HG02571 (cell line): ENCODE data around the gene C18orf63.
"Not testable (repeated sequence)": the region's sequence is repeated elsewhere in the genome, so short reads cannot be mapped to it uniquely, and the experiment has no call there.

Experiments used
- ATAC-seq: cut with Tn5 transposase; IDR thresholded peaks from one replicate; pipeline ENCODE4 v1.9.1; 2021; ENCODE audit warnings: mild to moderate bottlenecking, moderate library complexity; ENCODE audit not compliant: unreplicated experiment

The C18orf63 gene

DNA sequence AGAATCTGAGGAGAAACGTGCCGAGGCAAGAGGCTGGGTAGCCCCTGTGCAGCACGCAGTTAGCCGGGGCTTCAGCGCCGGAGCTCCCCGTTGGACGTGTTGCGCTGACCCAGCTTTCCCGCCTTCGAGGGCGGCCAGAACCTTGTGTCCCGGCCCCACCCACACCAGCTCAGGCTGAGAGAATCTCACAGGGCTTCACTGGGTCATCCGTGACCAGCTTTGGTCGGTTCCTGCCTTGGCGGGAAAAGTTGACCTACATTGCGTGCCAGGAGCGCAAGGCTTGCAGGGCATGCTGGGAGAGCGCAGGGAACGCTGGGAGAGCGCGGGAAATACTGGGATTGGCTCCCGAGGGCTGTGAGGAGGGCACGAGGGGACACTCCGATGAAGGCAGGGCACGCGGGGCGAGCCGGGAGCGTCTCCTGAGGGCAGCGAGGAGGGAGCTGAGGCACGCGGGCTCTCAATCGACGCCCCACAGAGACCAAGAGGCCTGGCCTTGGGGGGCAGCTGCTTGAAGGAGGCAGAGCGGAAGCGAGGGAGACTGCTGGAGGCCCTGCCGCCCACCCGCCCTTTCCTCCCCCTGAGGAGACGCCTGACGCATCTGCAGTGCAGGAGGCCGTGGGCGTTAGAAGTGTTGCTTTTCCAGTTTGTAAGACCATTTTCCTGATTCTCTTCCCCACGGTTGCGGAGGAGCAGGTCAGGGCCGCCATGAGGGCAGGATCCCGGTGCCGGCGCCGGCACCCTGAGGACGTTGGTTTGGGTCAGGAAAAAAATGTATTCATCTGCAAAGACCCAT lies at the start of gene C18orf63:
Gene C18orf63, plus strand, starts transcription at position 376 of the 793 bp plus-strand sequence. CDS start 2,027 bp downstream, outside the sequence.
- ATAC-seq = no peak

DNA sequence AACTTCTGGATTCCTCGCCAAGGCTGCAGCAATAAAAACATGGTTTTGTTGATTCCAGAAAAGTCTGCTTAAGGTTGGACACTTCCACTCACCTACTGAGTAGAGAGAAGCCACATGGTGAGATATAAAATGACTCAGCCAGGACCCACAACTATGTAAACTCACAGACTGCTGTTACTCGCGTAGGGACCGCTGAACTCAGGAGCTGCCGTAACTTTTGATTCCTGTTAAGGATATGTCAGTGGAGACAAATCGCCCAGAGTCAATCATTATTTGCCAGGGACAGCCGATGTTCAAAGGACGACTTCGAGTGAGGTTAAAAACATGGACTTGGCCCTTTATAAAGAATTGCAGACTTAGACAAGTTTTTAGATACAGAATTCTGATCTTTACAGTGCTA lies 49.5 kb upstream of the C18orf63 start:
- ATAC-seq = no peak

DNA sequence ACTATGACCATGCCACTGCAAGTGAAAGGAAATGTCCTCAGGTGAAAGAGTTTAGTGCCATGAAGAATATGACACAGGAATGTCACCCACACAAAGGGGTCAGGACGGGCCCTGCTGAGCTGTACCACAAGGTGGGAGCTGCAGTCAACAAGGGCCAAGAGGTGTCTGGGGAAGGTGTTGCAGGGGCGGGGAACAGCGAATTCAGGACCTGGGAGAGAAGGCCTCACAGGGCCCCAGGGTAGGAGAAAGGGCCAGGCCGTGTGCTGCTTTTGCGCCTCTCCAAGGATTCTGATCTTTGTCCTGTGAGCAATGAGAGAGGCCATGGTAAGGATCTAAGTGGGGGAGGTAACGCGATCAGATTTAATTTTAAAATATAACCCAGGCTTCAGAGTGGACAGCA lies 47.5 kb upstream of the C18orf63 start:
- ATAC-seq = no peak

DNA sequence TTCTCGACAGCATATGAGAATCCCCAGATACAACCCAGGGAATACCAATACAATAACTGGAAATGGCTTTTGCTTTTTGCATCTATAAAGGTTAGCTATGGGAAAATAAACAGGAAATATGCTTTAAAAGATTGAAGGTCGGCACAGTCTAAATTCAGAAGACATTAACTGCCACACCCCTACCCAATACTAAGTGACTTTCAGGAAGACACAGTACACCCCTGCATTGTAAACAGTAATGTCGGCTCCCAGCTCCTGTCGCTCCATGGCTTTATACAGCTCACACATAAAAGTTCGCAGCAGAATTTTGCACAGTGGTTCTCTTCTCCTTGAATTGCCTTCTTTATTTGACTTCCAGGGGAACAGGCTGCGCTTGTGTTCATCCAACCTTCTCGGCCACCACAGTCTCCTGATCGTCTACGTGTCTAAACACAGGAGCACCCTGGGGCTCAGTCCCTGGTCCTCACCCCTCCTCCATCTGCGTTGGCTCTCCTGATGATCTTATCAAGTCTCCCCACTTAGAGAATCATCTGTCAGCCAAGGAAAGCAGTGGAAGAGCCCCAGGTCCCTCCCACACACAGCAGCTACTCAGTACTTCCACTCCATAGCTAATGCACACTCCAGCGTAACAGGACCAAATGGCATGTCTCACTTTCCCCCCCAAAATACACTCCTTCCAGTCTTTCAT lies 46.6 kb upstream of the C18orf63 start:
- ATAC-seq = no peak

DNA sequence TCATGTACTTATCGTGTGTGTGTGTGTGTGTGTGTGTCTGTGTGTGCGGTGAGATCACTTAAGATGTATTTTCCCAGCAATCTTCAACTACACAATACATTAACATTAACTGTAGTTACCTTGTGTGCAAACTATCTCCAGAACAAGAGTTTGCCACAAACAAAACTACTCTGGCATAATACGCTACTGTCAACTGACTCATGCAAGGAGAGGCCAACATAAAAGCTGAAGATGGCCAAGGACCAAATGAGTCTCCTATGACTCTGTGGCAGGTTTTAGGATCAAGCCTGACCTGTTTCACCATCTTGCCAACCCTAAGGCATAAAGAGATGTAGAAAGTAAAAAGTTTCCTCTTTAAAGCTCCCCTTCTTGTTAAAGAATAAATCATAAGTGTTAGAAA lies 44.0 kb upstream of the C18orf63 start:
- no peak for ATAC-seq

DNA sequence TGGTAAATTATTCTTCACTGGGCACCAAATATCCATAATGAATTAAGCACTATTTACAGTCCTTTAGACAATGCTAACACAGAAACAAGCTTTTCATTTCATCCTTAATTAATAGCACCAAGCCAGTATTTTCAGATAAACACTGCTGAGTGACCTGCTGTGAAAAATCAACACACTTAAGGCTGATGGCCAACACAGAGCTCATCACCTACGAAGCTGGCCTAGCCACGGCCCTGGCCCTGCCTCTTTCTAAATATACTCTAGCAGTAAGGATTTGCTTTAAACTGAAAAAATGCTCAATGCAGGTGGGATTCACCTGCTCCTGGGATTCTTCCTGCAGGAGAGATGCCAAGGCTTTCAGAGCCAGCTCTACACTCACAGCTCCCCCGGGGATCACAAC lies 42.2 kb upstream of the C18orf63 start:
- no peak for ATAC-seq

DNA sequence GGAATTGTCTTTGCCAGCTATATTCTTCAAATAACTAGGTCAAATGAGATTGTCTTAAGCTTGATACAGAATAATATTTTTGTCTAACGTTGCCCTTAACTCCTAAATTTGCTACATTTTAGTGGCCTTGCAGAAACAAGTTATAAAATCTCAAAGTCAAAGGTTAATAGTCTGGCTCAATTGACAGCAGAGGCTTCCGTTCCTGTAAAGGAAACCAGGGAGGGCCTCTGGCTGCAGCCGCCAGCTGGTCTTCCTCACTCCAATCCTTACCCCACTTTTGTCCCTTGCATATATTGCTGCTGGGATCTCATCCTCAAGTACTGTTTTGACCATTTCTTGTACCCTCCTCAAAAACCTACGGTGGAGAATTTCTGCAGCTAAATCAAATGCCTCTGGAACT lies 40.9 kb upstream of the C18orf63 start:
- ATAC-seq = no peak

DNA sequence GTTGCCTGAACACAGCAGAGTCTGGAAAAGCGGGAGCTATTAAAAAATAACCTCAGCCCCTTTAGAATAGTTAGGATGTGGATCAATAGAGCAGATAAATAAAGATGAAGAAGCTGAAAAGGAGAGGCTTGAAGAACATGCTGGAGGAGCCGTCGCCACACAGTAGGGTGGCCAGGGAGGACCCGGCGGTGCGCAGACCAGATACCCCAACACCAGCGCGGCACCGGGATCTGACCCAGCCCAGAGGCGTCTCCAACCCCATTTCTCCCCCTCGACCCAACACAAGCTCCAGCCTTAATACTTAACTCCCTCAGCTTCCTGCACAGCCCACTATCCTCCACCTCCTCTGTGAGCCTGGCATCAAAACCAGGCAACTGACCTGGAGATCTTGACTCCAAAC lies 39.9 kb upstream of the C18orf63 start:
- ATAC-seq = no peak

DNA sequence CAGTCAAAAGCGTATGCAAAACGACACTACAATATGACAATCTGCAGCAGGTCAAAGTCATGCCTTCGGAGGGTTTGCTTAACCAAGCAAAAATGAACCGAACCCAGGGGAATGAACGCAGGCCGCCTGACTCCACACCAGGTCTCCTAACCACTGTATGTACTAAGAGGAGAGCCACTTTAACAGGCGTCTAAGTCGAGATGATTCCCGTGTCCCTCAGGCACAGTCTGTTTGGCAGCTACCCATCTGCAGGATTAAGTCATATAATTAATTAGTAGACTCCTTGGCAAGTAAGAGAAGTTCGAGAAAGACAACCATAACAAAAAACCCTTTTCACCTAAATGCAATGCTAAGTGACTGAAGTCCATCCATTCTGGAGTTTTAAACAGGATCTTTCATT lies 39.0 kb upstream of the C18orf63 start:
- no peak for ATAC-seq

DNA sequence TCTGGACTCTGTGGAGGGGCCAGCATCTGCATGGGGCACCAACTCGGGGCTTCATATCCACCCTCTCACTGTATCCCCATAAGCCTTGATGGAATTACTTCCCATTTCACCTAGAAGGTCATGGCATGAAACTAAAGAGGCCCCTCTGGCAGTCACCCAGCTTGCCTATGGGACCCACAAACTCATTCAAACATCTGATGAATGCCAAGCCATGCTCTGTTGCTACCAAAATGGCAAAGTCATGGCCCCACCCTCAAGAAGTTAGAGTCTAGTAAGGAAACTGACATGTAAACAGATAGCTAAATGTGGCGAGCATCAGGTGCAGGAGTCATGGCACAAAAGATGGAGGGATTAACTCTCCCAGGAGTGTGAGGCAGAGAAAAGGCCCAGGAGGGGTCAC lies 38.3 kb upstream of the C18orf63 start:
- no peak for ATAC-seq

DNA sequence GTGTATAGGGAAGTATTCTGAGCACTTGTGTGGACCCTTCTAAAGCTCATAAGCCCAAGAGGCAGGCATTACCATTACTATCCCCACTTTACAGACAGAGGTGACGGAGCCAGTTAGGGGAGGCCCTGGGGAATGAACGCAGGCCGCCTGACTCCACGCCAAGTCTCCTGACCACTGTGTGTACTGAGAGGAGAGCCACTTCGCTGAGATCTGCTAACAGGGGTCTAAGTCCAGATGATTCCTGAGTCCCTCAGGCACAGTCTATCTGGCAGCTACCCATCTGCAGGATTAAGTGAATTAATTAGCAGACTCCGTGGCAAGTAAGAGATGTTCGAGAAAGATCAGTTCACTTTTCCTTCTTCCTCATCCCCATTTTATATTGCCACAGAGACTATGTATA lies 37.6 kb upstream of the C18orf63 start:
- ATAC-seq = no peak

DNA sequence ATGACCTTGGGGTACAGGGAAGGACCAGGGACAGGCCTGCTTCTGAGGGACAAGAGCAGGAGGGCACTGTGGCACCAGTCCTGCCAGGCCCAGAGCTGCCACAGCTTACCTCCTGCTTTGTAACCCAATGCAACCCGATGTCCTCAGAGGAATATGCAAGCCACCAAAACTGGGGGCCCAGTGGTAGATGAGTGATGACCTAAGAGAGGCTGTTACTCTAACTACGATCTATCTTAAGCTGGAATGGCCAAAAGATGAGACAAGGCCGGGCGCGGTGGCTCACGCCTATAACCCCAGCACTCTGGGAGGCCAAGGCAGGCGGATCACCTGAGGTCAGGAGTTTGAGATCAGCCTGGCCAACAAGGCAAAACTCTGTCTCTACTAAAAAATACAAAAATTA lies 36.7 kb upstream of the C18orf63 start:
- no peak for ATAC-seq

DNA sequence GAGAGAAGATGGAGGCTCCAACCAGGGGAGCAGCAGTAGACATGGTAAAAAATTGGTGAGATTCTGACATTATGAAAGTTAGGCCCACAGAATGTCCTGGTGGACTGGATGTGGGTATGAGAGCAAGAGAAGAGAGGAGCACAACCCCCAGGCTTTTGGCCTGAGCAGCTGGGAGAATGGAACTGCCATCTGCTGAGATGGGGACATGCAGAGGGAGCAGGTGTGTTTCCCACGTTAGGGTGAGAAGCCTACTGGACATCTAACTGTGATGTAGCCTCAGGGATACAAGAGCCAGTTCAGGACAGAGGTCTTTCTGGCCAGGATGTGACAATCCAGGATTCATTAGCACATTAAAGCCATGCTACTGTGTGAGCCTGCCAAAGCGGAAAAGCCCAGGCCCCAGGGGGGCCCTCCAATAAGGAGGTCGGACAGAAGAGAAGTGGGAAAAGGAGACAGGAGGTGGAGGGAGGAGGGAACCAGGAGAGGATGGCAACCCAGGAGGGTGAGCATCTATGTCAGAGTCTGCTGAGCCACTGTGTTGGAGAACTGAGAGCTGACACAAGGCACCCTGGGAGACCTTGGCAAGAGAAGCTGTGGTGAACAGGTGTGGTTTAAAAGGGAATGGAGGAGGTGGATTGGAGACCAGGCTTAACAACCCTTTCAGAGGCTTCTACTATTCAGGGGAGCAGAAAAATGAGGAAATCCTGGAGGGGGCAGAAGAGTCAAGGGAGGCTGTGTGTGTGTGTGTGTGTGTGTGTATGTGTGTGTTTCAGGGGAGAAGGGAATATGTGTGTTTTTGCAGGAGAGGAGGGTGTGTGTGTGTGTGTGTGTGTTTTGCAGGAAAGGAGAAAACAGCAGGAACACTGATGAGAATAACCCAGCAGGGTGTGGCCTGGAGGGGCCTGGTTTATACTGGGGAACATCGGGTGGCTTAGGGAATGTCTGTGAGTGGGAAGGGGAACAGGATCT lies 34.3 kb upstream of the C18orf63 start:
- ATAC-seq = no peak

DNA sequence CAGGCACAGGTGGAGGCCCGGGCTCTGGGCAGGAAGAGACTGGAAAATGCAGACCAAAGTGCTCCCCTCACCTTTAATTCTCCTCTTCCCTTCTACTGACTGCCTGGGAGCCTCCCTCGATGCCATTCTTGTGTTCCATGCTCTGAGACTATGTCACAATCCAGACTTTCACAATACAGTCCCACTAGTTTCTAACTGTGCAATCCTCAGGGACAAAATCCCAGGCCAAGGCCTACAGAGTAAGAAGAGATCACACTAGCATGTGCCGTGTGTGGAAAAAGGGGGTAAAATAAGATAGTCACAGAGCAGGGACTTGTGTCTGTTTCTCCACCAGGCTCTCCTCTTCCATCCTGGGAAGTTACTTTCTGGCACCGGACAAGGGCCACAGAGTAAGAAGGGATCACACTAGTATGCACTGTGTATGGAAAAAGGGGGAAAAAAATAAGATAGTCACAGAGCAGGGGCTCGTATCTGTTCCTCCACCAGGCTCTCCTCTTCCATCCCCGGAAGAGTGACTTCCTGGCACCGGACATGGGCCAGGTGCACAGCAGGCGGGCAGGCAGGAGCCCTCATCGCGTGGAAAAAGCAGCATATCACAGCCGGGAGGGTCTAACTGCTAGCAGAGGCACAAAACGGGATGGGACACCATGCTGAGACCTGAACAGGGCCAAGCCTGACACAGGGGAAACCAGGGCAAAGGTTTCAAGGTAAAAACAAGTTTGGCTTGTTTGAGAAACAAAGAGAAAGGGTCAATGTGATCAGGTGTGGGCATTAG lies 33.5 kb upstream of the C18orf63 start:
- ATAC-seq = no peak

DNA sequence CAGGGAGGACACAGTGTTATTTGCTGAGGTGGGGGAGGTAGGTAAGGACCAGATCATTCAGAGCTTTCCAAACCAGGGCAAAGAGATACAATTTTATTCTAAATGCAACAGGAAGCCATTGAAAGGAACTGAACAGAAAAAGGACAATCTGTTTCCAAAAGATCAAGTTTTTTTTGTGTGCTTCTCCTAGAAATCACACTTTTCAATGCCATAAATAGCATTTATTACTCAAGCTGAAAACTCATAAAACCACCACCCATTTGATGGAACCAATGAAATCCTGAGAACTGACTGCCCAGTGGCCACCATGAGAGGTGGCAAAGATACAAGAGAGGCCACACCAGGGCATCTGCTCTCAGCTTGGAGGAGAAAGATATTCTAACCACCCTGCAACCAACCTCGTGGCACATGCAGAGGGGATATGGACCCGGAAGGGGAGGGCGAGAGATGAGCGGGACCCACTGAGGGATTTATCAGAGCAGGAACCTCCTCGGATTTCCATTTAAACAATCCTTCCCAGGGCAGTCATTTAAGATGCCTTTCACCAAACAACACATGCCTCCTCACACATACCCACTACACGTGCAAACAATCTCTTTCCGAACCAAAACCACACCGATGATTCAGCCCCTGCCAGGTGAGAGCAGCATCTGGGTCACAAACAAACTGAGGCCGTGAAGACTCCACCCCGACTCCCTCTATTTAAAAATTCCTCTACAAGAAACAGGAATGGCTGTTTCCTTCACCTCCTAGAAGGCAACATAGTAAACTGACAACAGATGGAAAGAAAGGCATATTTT lies 32.7 kb upstream of the C18orf63 start:
- ATAC-seq = no peak

DNA sequence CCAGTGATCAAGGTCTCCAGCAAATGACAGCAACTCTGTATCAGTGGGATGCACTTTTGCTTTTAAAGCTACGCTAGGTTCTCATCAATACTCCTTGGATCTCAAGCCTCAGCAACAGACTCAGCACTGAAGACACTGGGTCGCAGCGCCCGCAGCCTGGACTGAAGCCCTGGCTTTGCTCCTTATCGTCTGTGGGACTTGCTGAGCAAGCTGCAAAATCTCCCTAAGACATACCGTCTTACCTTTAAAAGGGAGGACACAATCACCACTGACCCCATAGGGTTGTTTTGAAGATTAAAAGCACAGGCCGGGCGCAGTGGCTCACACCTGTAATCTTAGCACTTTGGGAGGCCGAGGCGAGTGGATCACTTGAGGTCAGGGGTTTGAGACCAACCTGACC lies 32.0 kb upstream of the C18orf63 start:
- ATAC-seq = no peak

DNA sequence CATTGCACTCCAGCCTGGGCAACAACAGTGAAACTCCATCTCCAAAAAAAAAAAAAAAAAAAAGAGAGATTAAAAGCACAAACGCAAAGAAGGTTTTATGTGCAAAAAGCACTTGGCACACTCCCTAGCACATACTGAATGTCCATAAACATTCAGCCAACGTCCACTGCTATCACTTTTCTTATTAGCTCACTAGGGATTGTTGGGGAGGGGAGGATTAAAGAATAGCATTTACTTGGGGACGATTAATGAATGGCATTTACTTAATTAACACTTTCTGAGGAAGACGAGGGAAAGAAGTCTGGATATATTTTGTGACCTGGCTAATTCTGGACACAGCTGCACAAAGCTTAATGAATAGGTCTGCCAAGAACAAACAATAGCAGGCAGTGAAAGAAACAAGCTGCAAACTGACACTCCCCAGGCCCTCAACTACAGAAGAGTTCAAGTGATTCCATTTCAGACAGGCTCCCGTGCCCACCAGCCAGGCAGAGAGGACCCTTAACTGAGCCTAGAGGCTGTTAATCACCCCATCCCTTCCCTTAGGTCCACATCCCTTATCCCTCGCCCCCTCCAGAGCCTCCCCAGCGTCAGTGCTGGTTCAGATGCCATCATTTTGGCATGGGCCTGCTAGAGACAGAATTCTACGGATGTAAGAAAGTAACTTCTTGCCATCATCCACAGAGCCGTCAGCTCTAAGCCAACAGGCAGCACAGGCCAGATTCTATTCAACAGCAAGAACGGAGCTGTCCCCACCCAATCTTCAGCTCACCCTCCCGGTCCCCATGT lies 31.3 kb upstream of the C18orf63 start:
- ATAC-seq = no peak

DNA sequence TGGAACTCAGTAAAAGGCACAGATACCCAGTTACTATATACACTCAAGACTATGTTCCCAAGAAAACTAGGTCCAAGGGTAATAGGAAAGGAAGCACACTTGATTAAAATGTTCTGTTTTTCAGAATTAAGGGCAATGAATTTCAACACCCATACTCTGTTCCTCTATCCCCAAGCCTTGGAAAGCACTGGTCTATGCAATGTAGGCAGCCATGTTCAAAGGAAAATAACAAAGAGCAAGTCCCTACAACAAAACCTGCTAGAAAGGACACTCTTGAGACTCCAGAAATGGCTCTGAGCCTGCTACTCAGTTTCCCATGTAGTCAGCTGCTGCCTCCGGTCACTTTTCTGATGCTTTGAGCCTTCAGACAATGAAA lies 30.7 kb upstream of the C18orf63 start:
- ATAC-seq = no peak

DNA sequence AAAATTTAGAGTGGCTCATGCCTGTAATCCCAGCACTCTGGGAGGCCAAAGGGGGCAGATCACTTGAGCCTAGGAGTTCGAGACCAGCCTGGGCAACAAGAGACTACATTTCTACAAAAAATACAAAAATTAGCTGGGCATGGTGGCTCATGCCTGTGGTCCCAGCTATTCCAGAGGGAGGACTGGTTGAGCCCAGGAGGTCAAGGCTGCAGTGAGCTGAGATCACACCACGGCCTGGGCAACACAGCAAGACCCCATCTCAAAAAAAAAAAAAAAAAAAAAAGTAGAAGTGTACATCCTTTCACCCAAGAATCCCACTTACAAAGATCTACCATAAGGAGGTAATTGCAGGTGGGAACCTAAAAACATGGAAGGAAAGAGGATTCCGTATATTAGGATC lies 30.1 kb upstream of the C18orf63 start:
- not testable (repeated sequence) for ATAC-seq
